NCI-H526 (cell line): ENCODE measurements around the gene IL1R1.
A peak's percentile ranks its signal among the peaks of the same experiment; 100 is the strongest.

Source experiments
- DNase-seq, 2 experiments: peaks; one replicate each; lab custom pipeline; 2025; lab: John Stamatoyannopoulos, UW

The IL1R1 gene

DNA sequence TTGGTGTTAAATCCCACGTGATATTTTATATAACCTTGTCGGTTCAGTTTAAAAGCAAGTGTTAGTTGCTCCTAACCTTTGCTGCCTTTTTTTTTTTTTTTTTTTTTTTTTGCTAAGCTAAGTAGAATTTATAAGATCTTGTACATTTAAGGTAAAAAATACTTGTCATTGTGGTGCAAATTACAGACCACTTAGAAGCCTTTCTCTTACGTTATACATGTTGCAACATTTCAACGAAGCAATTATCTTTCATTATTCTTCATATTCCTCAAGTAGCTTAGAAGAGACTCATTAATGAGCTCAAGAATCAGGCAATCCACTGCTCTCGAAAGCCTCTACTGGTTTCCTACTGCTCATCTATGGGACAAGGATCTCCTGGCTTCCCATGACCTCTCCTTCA lies 29.4 kb downstream of the IL1R1 start:
- DNase-seq: no peak

DNA sequence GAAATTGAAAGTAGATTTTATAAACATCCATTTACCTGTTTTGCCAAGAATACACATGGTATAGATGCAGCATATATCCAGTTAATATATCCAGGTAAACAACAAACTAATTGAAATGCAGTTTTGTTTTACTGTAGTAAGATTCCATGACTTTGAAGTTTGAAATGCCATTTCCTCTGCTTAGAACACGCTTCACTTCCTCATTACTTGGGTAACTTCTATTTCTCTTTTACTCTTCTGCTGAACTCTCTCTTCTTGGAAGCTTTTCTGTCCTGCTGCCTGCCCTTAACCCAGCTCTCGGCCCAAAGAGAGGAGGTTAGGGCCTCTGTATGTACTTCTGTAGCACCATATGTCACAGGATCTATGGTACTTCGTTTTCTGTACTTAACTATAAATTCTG lies 30.2 kb downstream of the IL1R1 start:
- no peak for DNase-seq

DNA sequence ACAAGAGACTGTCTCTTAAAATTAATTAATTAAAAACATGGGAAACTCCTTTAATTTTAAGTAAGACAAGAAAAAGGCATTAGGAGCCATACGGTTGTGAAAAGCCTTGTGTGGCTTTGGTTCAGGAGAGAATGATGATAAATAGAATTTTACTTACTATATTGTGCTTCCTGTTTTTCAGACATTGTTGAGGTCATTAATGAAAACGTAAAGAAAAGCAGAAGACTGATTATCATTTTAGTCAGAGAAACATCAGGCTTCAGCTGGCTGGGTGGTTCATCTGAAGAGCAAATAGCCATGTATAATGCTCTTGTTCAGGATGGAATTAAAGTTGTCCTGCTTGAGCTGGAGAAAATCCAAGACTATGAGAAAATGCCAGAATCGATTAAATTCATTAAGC lies 33.6 kb downstream of the IL1R1 start:
- no peak for DNase-seq

DNA sequence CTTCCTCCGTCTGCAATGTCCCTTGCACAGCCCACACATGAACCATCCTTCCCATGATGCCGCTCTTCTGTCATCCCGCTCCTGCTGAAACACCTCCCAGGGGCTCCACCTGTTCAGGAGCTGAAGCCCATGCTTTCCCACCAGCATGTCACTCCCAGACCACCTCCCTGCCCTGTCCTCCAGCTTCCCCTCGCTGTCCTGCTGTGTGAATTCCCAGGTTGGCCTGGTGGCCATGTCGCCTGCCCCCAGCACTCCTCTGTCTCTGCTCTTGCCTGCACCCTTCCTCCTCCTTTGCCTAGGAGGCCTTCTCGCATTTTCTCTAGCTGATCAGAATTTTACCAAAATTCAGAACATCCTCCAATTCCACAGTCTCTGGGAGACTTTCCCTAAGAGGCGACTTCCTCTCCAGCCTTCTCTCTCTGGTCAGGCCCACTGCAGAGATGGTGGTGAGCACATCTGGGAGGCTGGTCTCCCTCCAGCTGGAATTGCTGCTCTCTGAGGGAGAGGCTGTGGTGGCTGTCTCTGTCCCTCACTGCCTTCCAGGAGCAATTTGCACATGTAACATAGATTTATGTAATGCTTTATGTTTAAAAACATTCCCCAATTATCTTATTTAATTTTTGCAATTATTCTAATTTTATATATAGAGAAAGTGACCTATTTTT lies 35.4 kb downstream of the IL1R1 start:
- DNase-seq: no peak

DNA sequence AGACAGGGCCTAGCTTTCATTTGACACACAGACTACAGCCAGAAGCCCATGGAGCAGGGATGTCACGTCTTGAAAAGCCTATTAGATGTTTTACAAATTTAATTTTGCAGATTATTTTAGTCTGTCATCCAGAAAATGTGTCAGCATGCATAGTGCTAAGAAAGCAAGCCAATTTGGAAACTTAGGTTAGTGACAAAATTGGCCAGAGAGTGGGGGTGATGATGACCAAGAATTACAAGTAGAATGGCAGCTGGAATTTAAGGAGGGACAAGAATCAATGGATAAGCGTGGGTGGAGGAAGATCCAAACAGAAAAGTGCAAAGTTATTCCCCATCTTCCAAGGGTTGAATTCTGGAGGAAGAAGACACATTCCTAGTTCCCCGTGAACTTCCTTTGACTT lies 36.5 kb downstream of the IL1R1 start:
- no peak for DNase-seq

DNA sequence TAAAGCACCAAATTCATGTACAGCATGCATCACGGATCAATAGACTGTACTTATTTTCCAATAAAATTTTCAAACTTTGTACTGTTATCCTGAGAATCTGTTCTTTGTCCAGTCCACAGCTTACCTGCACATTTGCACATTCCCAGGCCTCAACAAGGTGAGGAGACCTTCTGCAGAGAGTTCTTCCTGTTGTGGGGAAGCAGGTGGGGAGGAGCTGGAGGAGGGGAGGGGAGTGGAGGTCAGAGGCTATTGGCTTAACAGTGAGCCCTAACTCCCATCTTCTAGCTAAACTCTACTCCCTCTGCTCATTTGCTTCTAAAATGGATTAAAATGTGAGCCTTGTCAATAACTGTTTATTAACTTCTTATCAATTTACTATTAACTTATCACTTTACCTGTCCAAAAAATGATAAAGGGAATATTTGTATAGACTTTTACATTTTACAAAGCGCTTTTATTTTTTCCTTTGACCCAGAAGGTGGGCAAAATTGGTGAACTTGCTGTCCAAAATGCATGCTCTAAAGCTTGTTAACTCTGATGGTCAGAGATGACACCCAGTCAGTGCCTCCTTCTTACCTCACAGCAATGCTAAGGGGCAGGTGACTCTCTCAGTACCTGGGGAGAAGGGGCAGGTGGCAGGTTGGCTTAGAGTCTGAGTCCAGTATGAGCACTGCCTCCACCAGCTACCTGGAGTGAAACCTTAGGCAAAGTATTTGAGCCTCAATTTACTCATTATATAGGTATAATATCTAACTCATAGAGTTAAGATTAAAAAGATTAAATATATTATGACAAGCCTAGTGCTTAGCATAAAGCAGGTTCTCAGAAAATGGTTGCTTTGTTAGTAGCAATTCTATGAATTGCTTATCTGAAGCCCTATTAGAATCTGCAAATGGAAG lies 37.5 kb downstream of the IL1R1 start:
- DNase-seq: no peak

DNA sequence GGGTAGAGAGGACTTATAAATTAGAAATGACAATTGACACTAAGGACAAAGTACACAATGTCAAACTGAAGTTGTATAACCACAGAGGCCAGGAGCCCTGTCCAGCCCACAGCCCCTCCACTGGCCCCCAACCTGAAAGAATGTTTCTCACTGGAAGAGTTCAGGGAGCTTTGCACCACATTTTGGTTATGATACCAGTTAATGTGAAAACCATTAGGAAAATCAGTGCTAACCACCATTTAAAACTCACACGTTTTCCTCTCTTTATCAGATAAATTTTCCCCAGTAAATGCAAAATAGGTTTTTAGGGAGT lies 38.1 kb downstream of the IL1R1 start:
- DNase-seq: no peak

DNA sequence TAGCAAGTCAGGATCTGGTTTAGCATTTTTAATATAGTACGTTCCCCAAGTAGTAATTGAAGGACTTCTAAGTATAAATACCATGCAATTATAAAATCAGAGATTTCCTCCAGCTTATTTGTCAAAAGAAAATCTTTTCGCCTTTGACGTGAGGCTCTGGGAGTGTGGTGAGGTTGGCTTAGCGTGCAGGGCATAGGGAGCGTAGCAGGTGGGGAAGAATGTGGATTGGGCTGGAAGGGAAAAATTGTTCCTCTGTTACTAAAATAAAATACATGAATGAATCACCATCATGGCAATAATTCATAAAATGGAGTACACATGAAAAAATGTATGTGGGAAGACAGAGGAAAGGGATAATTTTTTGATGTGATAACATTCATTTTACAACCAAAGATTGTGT lies 38.8 kb downstream of the IL1R1 start:
- DNase-seq: no peak

DNA sequence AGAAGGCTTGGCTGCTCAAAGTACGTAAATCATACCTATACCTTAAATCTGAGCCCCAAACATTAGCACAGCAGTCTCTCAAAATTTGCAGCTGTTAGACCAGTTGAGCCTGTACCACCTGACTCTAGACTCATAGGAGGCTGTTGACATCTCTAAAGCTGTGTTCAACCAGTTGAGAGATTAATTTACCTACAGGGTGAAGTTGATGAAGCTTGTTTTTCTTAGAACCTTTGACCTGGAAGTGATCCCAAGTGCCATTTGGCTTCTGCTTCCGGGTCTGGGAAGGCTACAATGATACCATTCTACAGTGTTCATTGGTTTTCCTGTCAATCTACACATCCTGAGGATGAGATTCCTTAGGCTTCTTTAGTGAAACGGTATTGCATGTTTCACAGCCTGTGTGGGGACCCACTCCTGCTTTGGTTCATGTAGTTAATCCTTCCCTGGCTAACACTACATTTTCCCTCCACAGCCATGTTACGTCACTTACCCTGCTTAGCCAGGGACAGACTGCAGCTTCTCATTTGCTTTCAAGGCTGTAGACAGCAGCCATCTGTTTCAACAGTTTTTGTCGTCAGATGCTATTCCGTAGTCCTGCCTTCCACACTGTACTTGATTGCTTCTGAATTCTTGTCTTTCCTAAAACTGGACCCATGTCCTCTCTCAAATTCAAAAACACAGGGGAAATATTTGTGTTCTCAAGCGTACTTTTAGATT lies 39.5 kb downstream of the IL1R1 start:
- DNase-seq: no peak

DNA sequence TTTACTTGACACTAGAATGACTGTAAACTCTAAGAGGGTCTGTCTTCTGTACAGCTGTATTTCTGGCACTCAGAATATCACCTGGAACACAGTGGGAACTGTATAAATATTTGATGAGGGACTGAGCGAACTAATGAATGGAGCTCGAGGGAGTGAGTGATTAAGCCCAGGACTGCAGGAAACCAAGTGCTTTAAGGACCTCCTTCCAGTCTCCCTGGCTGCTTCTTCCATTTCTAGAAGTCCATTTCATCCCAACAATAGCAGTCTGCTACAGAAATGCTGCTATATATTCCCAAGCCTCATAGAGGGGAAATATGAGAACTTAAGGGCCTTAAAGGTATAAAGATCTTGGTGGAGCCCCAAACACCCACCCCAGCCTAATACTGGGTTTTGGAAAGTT lies 41.5 kb downstream of the IL1R1 start:
- DNase-seq: no peak

DNA sequence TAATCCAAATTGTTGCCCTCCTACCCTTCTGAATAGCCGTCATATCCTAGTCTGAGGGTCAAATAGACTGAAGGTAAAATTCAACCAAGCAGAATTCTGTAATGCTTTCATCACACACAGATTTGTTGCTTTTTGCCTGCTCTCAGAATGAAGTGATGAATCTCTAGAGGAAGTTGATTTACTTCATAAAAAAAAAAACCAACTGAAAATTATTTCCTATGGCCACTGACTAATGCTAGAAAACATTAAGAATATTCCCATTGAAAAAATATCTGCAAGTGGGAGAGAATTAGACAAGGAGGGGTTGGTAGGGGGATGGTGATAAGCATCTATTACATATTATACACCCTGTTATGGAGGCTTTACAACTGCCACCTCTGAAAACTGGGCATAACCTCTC lies 42.0 kb downstream of the IL1R1 start:
- no peak for DNase-seq

DNA sequence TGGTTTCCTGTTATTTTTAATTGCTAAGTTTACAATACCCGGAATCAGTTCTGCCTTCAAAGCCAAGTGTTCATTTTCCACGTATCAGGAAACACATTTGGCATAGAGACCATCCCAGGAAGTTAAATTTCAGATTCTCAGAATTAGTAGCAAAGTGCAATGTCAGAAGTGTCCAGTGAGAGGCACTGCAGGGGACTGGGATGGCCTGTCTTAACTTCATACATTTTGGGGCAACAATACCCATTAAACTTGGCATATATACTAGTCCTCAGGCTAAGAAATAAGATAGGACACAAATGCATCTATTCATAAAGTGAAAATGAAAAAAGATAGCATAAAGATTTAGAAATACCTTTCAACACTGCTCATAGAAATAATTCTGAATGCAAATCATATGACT lies 42.8 kb downstream of the IL1R1 start:
- no peak for DNase-seq

DNA sequence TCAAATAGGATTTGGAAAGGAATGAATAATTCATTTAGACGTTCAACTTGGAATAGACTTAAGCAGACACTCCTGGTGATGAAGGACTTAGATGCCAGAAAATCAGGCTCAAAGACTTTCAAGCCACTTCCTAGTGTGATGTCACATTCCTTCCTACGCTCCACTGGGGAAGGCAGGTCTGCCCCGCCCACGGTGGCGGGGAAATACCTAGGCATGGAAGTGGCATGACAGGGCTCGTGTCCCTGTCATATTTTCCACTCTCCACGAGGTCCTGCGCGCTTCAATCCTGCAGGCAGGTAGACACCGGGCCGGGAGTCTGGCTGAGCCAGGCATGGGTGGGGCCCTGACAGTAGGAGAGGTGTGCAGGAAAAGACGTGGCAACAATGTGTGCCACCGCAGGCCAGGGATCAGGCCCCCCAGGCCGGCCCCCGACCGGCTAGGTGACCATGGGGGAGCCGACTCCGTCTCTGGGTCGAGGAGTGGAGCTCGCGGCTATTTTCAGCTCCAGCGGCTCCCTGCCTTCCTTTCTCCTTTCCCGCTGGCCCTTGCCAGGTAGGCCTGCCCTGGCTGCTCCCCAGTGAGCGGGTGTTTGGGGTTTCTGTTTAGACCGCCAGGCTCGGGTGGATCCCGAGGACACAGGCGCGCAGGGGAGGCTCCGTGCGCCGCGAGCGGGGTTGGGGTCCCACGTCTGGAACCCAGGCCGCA lies 44.4 kb downstream of the IL1R1 start, which contains the start of gene IL1RL2:
Gene IL1RL2 (plus strand): TSS at position 233 of the 705 bp plus-strand sequence. CDS start 845 bp downstream, outside the sequence.
- no peak for DNase-seq

DNA sequence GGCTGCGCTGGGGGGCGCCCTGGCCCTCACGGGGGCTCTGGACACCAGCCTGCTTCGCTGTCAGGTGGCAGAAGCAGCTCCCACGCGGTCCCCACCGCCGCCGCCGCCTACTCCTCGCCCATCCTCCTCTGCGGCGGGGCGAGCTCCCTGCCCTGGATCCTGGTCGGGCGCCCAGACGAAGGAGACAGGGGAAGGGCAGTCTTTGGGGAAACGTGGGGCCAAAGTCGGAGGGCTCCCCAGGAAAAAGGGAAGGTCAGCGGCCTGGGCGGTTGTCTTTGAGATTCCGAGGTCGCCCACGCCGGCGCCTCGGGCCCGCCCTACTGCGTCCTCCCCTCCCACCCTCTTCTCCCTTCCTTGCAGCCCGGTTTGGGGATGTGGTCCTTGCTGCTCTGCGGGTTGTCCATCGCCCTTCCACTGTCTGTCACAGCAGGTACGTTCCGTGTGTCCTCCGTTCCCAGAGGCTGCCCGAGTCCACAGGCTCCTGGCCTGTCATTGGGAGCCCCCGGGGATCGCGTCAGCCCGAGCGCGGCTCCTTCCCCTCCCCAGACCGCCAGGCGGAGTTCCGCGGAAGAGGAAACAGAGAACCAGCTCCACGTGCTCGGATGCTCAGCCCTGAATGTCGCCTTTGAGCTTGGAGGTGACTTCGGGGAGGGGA lies 45.1 kb downstream of the IL1R1 start:
- DNase-seq: peak in 1 of 2 experiments; percentile 27

DNA sequence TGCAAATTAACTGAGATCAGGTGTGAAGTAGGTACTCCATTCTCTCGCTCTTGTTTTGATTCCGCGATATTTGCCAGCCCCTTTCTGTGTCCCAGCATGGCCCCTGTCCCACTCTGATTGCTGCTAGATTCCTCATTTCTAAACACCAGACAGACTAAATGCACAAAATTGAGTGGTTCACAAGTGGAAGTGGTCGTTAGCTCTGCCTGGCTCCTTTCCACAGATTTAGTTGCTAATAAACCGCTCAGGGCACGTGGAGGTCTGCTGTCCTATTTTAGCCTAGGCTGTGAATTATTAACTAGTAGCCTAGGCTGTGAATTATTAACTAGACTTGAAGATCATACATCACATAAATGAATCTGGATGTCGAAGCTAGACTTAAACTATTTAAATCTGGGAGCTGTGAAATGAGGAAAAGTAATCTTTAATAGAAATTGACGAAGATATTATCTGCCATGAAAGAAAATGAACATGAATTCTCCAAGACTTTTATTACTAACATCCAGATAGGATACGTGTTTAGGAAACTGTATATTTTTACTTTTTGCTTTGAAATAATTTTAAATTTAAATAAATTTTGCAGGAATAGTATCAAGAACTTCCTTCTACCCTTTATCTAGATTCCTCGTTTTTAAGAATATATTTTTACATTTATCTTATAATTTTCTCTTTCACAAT lies 48.0 kb downstream of the IL1R1 start:
- DNase-seq: peak in 1 of 2 experiments; percentile 43

DNA sequence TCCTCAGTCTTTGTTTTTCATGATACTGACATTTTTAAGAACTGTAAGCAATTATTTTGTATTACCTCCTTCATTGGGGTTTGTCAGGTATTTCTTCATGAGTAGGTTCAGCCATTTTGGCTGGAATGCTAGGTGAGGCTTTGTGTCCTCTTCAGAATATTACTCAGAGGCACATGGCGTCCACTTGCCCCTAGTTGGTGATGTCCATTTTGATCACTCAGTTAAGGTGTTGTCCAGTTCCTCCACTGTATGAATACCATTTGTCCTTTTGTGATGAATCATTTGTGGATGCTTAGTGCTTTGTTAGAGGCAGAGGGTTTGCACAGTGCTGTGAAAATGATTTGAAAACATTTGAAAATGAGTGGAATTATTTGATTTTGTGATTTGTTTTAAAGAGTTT lies 49.0 kb downstream of the IL1R1 start:
- DNase-seq: no peak

DNA sequence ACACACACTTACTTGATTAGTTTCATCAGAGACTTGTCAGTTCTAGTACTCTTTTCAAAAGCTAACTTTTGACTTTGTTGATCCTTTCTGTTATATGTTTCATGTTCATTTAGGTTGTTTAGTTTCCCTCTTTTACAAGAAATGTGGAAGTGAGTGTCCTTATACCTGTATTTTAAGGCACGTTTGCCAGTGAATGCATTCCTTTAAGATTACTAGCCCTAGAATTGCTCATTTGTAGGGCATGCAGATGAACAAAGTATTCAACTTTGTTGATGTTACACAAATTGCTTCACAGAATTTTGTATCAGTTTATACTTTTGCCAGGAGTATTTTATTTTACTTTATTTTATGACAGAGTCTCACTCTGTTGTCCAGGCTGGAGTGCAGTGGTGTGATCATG lies 50.5 kb downstream of the IL1R1 start:
- DNase-seq: no peak

DNA sequence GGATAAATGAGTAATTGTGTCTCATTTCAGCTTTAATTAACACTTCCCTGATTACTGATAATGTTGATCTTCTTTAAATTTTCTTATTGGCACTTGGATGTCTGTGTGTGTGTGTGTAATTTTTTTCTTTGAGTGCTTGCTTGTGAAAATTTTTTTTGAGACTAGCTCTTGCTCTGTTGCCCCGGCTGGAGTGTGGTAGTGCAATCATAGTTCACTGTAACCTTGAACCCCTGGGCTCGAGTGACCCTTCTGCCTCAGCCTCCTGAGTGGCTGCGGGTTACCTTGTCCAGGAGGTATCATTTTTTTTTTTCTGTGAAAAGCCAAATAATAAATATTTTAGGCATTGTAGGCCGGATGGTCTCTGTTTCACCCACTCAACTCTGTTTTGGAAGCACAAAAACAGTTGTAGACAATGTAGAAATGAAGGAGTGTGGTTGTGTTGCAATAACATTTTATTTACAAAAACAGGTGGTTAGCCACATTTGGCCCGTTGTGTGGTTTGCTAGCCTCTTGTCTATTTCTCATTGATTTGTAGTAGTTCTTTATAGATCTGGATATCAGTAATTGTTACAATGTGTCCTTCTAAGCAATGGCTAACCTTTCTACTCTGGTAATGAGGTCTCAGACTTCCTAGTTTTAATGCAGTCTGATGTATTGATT lies 52.2 kb downstream of the IL1R1 start:
- DNase-seq: no peak

DNA sequence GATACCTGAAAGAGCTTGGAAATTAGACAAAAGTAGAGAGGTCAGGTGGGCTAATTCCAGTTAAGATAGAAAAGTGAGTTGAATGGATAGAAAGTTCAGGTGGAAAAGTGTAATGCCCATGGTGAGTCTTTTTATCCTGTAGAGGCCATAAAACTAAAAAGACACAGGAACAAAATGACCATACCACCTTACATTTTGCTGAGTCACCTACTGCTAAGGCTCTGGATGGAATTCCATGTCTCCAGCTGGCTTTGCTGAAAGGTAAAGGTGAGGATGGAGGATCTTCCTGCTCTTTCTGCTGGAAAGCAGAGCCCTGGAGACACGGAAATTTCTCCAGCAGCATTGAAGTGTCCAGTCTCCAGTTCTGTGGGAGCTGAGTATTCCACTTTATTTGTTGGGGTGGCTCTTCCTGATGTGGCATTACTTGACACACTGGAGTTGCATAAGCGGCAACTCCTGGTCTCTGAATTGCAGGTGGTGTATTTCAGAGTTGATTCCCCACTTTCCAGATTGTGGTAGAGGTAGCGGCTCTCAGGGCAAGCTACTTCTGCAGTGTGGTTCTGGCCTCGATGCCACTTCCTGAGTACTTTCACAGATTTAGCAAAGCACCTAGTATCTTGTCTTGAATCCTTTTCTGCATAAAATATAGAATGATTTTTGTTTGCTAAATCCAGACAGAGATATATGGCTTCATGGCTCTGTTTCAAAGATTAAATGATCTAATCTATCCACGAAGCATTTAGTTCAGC lies 55.0 kb downstream of the IL1R1 start:
- DNase-seq: no peak

DNA sequence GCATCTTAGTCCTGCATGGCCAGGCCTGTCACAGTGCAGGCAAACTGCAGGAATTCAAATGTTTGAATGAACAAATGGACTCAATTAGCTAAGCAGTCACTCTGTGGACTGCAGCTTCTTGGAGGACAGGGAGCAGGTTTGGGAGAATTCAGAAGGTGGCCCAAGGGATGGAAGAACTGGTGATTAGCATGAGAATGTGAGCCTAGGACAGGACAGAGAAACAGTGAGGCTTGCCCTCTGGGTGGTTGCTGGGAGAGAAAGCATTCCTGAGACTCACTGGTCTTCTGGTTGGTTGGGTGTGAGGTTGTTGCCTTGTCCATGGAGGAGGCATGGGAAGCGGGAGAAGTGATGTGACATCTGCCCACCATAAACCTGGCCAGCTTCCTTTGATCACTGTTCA lies 58.0 kb downstream of the IL1R1 start:
- no peak for DNase-seq
